Measurements from ENCODE around the gene PRR5.
"Not testable (repeated sequence)": the region's sequence is repeated elsewhere in the genome, so short reads cannot be mapped to it uniquely, and the experiment has no call there.

The PRR5 gene

GRCh38 chr22:44735518-44736428 lies 33.8 kb downstream of the PRR5 start:
- DNase-seq (ENCODE audit: low read depth in 2 of 2) = peak; percentile 72 to 83

- no peak for DNase-seq (ENCODE audit: low read depth in 2 of 2)
These were observed 34.8 kb downstream of the PRR5 start for GRCh38 chr22:44736581-44737405.

GRCh38 chr22:44737406-44738346 lies 35.7 kb downstream of the PRR5 start:
- DNase-seq (ENCODE audit: low read depth in 2 of 2) = no peak

GRCh38 chr22:44738347-44738715 lies 36.3 kb downstream of the PRR5 start:
- DNase-seq (ENCODE audit: low read depth in 2 of 2) = no peak

- DNase-seq (ENCODE audit: low read depth in 2 of 2) = no peak
These were observed 37.0 kb downstream of the PRR5 start for GRCh38 chr22:44739024-44739423.

GRCh38 chr22:44739666-44740065 lies 37.7 kb downstream of the PRR5 start:
- not testable (repeated sequence) for DNase-seq (ENCODE audit: low read depth in 2 of 2)

- no peak for DNase-seq (ENCODE audit: low read depth in 2 of 2)
These were observed 38.3 kb downstream of the PRR5 start for GRCh38 chr22:44740307-44740706.

GRCh38 chr22:44741929-44742328 lies 39.9 kb downstream of the PRR5 start:
- DNase-seq (ENCODE audit: low read depth in 2 of 2) = no peak

GRCh38 chr22:44743247-44743646 lies 41.2 kb downstream of the PRR5 start:
- no peak for DNase-seq (ENCODE audit: low read depth in 2 of 2)

GRCh38 chr22:44743804-44744211 lies 41.8 kb downstream of the PRR5 start:
- no peak for DNase-seq (ENCODE audit: low read depth in 2 of 2)

- no peak for DNase-seq (ENCODE audit: low read depth in 2 of 2)
These were observed 44.1 kb downstream of the PRR5 start for GRCh38 chr22:44745853-44746789.

- not testable (repeated sequence) for DNase-seq (ENCODE audit: low read depth in 2 of 2)
These were observed 45.8 kb downstream of the PRR5 start for GRCh38 chr22:44747784-44748127.

- no peak for DNase-seq (ENCODE audit: low read depth in 2 of 2)
These were observed 46.5 kb downstream of the PRR5 start for GRCh38 chr22:44748524-44748923.

GRCh38 chr22:44750481-44750880 lies 48.5 kb downstream of the PRR5 start:
- DNase-seq (ENCODE audit: low read depth in 2 of 2) = no peak

GRCh38 chr22:44752285-44753188 lies 50.5 kb downstream of the PRR5 start, which contains the start of gene ARHGAP8:
TSS of gene ARHGAP8 (plus strand) at chr22:44752575. CDS start at chr22:44786528, 33,953 bp downstream.
- DNase-seq (ENCODE audit: low read depth in 2 of 2) = no peak

GRCh38 chr22:44753189-44754042 lies 51.4 kb downstream of the PRR5 start:
- no peak for DNase-seq (ENCODE audit: low read depth in 2 of 2)

GRCh38 chr22:44754998-44755397 lies 53.0 kb downstream of the PRR5 start:
- DNase-seq (ENCODE audit: low read depth in 2 of 2) = no peak

GRCh38 chr22:44755417-44755816 lies 53.4 kb downstream of the PRR5 start:
- DNase-seq (ENCODE audit: low read depth in 2 of 2) = no peak

Data from stimulated activated CD8-positive, alpha-beta memory T cell treated with anti-CD3 and anti-CD28 coated beads, Interleukin-7, amount 100 ng/mL, for 1 hour (primary cell).